Upper lobe of right lung (tissue), 1 donor: ENCODE data around the gene LCN1. TPM values are rescaled to one million over a fixed set of nuclear protein-coding genes. Genes with fewer than 3 reads are reported as not detected.
"Not testable (repeated sequence)": the region's sequence is repeated elsewhere in the genome, so short reads cannot be mapped to it uniquely, and the experiment has no call there.

Source experiments
- ATAC-seq: fragments of 200-7000 bp; cut with Tn5 transposase; one replicate; pipeline ENCODE4 v1.9.1; 2020; ENCODE audit warnings: mild to moderate bottlenecking, moderate library complexity
- DNase-seq: peaks from one replicate; pipeline ENCODE4 v3.0.0-alpha.2; 2020
- H3K27ac ChIP-seq: fragments of 200-600 bp; one replicate; pipeline ENCODE4 v1.8.0; 2022
- H3K27me3 ChIP-seq: fragments of 200-600 bp; one replicate; pipeline ENCODE4 v1.8.0; 2022; ENCODE audit warnings: mild to moderate bottlenecking
- H3K36me3 ChIP-seq: fragments of 200-600 bp; one replicate; pipeline ENCODE4 v1.8.0; 2022
- H3K4me1 ChIP-seq: fragments of 200-600 bp; one replicate; pipeline ENCODE4 v1.8.0; 2022
- H3K4me3 ChIP-seq: fragments of 200-600 bp; one replicate; pipeline ENCODE4 v1.8.0; 2022; ENCODE audit warnings: mild to moderate bottlenecking
- H3K9me3 ChIP-seq: fragments of 200-600 bp; one replicate; pipeline ENCODE4 v1.8.0; 2022
- intact Hi-C: fragments of 100-400 bp; cut with DNase I; formaldehyde crosslinking; loops from one replicate; pipeline ENCODE4 v1.11.0; 2022
- total RNA-seq: library from RNA; stranded (reverse); fragmentation: NEBNext Ultra II Directional; extraction: Animal tissue kit (Norgen Biotek cat#: 25700); gene quantifications from one replicate; pipeline ENCODE4 v1.2.1, GENCODE V29; 2021
- TF ChIP-seq, protein P1 (sequence below): fragments of 200-600 bp; IDR thresholded peaks from one replicate; pipeline ENCODE4 v1.8.0; 2022; ENCODE audit warnings: antibody characterized with exemption
- donor health status: DM: no; HTN: yes; CAD: no; lungs with severe emphysema.

LCN1 gene
- total RNA-seq, 1 donor from 2014 or later: not detected

DNA sequence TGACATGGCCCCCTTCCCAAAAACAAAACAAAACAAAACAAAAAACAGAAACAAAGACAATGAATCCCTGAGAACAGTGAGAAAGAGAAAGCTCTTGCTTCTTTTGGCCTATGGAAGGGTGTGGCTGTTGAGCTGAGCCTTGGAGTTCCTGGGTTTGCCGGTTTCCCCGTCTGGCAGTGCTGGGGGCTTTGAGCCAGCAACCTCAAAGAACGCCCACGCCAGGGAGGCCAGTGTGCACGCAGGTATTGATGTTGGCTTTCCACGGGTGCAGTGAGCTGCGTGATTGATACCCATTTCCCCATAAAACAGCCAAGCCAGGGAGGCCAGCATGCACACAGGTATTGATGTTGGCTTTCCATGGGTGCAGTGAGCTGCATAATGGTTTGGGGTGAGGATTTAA is 8.3 kb upstream of the LCN1 start:
- Histone ChIP-seq H3K4me3 (no peak overlapping the region), H3K36me3 (no peaks in the 10 kb centered on the region), H3K9me3 (no peaks in the 10 kb centered on the region), H3K4me1 (no peaks in the 10 kb centered on the region), H3K27me3 (no peaks in the 10 kb centered on the region), H3K27ac (no peak overlapping the region)
- intact Hi-C loops: no loop called here
- DNase-seq: peak; percentile 51
- TF ChIP-seq, protein P1, sequence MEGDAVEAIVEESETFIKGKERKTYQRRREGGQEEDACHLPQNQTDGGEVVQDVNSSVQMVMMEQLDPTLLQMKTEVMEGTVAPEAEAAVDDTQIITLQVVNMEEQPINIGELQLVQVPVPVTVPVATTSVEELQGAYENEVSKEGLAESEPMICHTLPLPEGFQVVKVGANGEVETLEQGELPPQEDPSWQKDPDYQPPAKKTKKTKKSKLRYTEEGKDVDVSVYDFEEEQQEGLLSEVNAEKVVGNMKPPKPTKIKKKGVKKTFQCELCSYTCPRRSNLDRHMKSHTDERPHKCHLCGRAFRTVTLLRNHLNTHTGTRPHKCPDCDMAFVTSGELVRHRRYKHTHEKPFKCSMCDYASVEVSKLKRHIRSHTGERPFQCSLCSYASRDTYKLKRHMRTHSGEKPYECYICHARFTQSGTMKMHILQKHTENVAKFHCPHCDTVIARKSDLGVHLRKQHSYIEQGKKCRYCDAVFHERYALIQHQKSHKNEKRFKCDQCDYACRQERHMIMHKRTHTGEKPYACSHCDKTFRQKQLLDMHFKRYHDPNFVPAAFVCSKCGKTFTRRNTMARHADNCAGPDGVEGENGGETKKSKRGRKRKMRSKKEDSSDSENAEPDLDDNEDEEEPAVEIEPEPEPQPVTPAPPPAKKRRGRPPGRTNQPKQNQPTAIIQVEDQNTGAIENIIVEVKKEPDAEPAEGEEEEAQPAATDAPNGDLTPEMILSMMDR: no peak
- ATAC-seq: no peak

DNA sequence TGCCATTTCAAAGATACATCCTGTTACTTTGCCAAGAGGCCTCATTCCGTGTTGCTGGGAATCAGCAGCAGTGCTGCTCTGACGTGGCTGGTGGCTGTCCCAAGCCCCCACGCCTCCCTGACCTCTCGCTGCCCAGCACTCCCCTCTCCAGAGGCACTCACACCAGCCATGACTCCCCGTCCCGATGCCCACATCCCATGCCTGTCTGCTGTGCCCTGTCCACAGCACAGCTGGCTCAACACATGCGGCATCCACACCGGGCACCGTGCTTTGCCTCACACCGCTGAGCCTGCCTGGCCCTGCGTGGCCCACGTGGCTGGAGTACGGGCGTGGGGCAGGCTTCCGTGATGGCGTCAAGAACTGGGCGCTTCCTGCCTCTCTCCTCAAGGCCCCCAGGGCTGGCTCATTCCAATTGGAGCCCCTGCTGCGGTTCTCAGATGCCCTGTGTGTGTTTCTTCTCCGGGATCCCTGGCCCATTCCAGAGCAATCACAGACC is 7.8 kb upstream of the LCN1 start:
- Histone ChIP-seq H3K4me1 (no peaks in the 10 kb centered on the region), H3K27ac (no peak overlapping the region), H3K36me3 (no peaks in the 10 kb centered on the region), H3K9me3 (no peaks in the 10 kb centered on the region), H3K4me3 (no peak overlapping the region), H3K27me3 (no peaks in the 10 kb centered on the region)
- ATAC-seq: no peak
- TF ChIP-seq, protein P1: no peak
- peak; percentile 58 for DNase-seq
- intact Hi-C loops: no loop called here

DNA sequence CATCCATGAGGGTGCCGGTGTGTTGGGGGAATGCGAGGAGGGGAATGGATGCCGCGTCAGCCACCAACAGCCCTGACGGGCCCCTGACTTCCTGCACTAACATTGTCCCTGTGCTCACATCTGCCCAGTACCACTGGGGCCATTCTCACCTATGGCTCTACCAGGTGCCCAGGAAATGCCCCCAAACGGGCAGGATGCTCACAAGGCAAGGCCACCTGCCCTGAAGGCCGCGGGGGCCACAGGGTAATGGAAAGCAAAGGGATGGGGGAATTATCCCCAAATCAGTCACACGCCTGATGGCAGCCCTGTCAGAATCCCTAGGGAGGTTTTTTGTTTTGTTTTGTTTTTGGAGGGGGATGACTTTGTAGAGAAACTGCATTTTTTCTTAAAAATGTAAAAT is 7.3 kb upstream of the LCN1 start:
- H3K4me1 ChIP-seq, H3K4me3 ChIP-seq, H3K27ac ChIP-seq, H3K9me3 ChIP-seq, intact Hi-C loops, H3K27me3 ChIP-seq, H3K36me3 ChIP-seq, DNase-seq, ATAC-seq: not testable (repeated sequence)

DNA sequence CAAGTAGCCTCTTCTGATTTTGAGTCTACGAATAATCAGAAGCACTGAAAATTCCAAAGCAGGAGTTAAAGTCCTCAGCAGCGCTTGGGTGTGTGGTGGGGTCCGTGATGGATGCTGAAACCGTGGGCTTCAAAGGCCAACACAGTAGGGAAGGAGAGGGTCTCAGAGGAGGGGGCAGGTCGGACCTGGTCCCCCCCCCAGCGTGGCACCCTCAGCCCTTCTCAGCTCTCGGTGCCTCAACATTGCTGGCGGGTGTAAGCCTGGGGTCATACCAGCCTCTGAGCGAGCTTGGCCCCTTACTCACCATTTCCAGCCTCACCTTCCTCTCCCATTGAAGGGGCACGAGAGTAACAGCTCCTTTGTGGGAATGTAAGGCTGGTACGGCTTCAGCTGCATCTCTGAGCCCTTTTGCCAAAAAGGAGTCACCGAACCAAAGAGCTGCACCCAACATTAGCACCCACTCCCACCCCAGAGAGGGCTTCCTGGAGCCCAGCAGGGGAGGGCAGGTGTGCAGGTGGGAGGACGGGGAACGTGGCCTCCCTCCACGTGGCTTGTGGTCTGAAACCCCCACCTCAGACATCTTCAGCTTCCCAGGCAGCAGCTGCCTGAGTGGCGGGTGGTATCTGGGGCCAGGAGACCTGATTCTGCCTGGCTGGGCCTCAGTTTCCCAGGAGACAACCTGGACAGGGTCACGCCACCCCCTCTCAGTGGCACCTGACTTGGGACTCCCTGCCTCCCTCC is 6.7 kb upstream of the LCN1 start:
- H3K4me3 ChIP-seq: no peak overlapping the region
- no peak overlapping the region for H3K27ac ChIP-seq
- no peaks in the 10 kb centered on the region for H3K27me3 ChIP-seq
- intact Hi-C loops: no loop called here
- DNase-seq (peak; percentile 46), ATAC-seq (no peak)
- no peaks in the 10 kb centered on the region for H3K36me3 ChIP-seq
- no peaks in the 10 kb centered on the region for H3K9me3 ChIP-seq
- no peaks in the 10 kb centered on the region for H3K4me1 ChIP-seq
- TF ChIP-seq, protein P1: no peak

DNA sequence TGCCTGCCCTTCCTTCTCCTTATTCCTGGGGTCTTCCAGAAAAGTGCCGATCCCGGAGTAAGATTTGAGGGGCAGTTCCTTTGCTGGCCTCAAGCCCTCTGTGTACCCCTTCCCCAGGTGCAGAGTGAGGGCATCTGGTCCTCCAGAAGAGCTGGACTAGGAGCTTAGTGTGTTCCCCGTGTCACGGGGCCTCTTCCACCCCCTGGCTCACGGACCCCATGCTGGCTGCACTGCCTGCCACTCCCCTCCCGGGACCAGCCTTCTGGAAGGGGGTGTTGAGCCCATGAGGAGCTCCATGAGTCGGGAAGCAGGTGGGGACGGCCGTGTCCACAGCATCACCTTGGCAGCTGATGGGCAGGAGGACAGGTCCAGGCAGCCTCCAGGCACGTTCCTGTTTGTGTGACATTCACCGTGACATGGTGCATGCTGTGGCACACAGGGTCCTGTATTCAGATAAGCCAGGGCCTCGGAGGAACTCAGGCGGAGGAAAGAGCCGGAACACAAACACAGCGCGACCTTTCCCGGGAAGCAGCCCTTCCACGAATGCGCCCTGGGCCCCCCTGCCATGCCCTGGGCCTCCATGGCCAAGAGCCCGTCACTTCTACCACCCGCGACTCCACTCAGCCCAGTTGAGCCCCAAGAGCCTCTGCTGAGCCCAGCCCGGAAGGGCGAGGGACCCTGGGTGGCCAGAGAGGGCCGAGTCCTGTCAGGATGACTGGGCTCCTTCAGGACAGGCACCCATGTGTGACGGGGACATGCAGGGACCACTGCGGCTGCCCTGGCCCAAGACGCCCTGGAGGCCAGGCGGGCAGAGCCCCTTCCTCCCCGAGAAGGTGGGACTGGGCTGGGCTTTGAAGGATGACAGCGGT is 5.9 kb upstream of the LCN1 start:
- DNase-seq (peak; percentile 48), ATAC-seq (peak; percentile 31)
- TF ChIP-seq, protein P1: no peak
- Histone ChIP-seq H3K27ac (no peak overlapping the region), H3K4me1 (no peaks in the 10 kb centered on the region), H3K36me3 (no peaks in the 10 kb centered on the region), H3K9me3 (no peaks in the 10 kb centered on the region), H3K4me3 (no peak overlapping the region), H3K27me3 (no peaks in the 10 kb centered on the region)
- intact Hi-C loops: no loop called here
